Heart left ventricle (tissue), 16 donors: Measurements from ENCODE around the gene NLRP3. TPM values are rescaled to one million over a fixed set of nuclear protein-coding genes. Genes with fewer than 3 reads are reported as not detected.
A peak's percentile ranks its signal among the peaks of the same experiment; 100 is the strongest.

Experiments
- ATAC-seq, 4 donors: fragments of 200-7000 bp; cut with Tn5 transposase; one replicate each; pipeline ENCODE4 v1.9.1; 2020 to 2022; ENCODE audit warnings: moderate library complexity in 4 of 4, mild to moderate bottlenecking in 3 of 4, moderate number of reproducible peaks in 1 of 4
- DNase-seq, 5 donors: peaks; one replicate each; pipeline ENCODE4 v3.0.0-alpha.2; 2020
- H3K27ac ChIP-seq, 12 donors: fragments of 200-600 bp; sonication (generic) in 4 of 12; one replicate each; pipeline versions ENCODE4 v1.5.0 to v1.8.0; 2016 to 2022; ENCODE audit warnings: mild to moderate bottlenecking in 2 of 12
- H3K27me3 ChIP-seq, 9 donors: fragments of 200-600 bp; sonication (generic) in 2 of 9; one replicate each; pipeline versions ENCODE4 v1.5.1 to v1.8.0; 2016 to 2022; ENCODE audit warnings: mild to moderate bottlenecking in 3 of 9
- H3K36me3 ChIP-seq, 9 donors: fragments of 200-600 bp; sonication (generic) in 2 of 9; one replicate each; pipeline versions ENCODE4 v1.5.0 to v1.8.0; 2018 to 2022; ENCODE audit warnings: mild to moderate bottlenecking in 2 of 9
- H3K4me1 ChIP-seq, 12 donors: fragments of 200-600 bp; sonication (generic) in 4 of 12; one replicate each; pipeline versions ENCODE4 v1.5.0 to v1.8.0; 2016 to 2022; ENCODE audit warnings: mild to moderate bottlenecking in 3 of 12
- H3K4me3 ChIP-seq, 12 donors: fragments of 200-600 bp; sonication (generic) in 4 of 12; one replicate each; pipeline versions ENCODE4 v1.5.0 to v1.8.0; 2017 to 2022; ENCODE audit warnings: mild to moderate bottlenecking in 9 of 12, moderate library complexity in 4 of 12
- H3K9me3 ChIP-seq, 12 donors: fragments of 200-600 bp; sonication (generic) in 4 of 12; one replicate each; pipeline versions ENCODE4 v1.5.0 to v1.8.0; 2016 to 2022; ENCODE audit warnings: mild to moderate bottlenecking in 1 of 12
- POLR2A ChIP-seq, 2 donors: fragments of 450-650 bp; IDR thresholded peaks; one replicate each; pipeline ENCODE4 v1.6.1; 2017; ENCODE audit warnings: antibody characterized with exemption in 2 of 2, mild to moderate bottlenecking in 2 of 2, moderate library complexity in 2 of 2
- WGBS, 4 donors: extraction: QIAGEN DNeasy Blood & Tissue Kit in 2 of 4; methylation state at CpG; one replicate each; pipeline versions ENCODE4 v1.1.5 to v1.1.7; 2013 to 2018; 5-methylcytosine and 5-hydroxymethylcytosine counted together
- intact Hi-C, 10 donors: fragments of 100-400 bp; cut with DNase I; formaldehyde crosslinking; loops; one replicate each; pipeline versions ENCODE4 v1.11.1 to v1.14.2; 2022
- polyA plus RNA-seq, 2 donors: library from polyadenylated mRNA; stranded (reverse); fragments of 200-250 nt; gene quantifications; one replicate each; pipeline ENCODE4 v1.2.3, GENCODE V29; 2013
- total RNA-seq, 9 donors: library from RNA; depleted of rRNA in 2 of 9; stranded (reverse); fragments of >200 nt in 2 of 9; fragmentation: NEBNext Ultra II Directional in 3 of 9; extraction: Animal tissue kit (Norgen Biotek cat#: 25700) in 3 of 9; gene quantifications; one replicate each; pipeline versions ENCODE4 v1.1.0 to v1.2.4, GENCODE V29; 2016 to 2023
- TF ChIP-seq, protein P1 (sequence below), 12 donors: fragments of 200-600 bp; sonication (generic) in 4 of 12; IDR thresholded peaks; one replicate each; pipeline versions ENCODE4 v1.5.0 to v1.8.0; 2018 to 2022; ENCODE audit warnings: antibody characterized with exemption in 12 of 12, mild to moderate bottlenecking in 5 of 12
- donor health status: ischemic (EF 13 %, LVEDD 7.1; RV severe dilation, severe dysfunction).
- donor health status: healthy with polysubstance abuse.
- donor health status: DM: no; HTN: yes; CAD: no.
- donor health status: DM: no; HTN: no; CAD: no.
- donor health status: ischemic (EF 25% LVEDD 6.9; RV normal size, moderate dysfunction).
- donor health status: ischemic (EF 25% LVEDD 5.7; RV mildly dilated, moderate dysfunction).
- donor health status: healthy.
- donor health status: DM: yes; HTN: yes; CAD: no.
- donor health status: ischemic (EF 35%, LVEDD 5.7; RV mildly dilated, moderate dysfunction).
- donor health status: nonischemic (EF 11% LVEDD 7.7; RV severe dilation, severe dysfunction).
- donor health status: DM: yes; HTN: yes; CAD: no.
- donor health status: PGD.
- donor health status: ischemic (EF 29% LVEDD 5.4; RV normal size, mild dysfunction).
- donor health status: nonischemic (EF 23%, LVEDD 6.1; RV moderate dilation, normal function).

NLRP3 gene
- total and polyA plus RNA-seq, 11 donors, result 0.19 to 8.3 (median 0.60) TPM

DNA sequence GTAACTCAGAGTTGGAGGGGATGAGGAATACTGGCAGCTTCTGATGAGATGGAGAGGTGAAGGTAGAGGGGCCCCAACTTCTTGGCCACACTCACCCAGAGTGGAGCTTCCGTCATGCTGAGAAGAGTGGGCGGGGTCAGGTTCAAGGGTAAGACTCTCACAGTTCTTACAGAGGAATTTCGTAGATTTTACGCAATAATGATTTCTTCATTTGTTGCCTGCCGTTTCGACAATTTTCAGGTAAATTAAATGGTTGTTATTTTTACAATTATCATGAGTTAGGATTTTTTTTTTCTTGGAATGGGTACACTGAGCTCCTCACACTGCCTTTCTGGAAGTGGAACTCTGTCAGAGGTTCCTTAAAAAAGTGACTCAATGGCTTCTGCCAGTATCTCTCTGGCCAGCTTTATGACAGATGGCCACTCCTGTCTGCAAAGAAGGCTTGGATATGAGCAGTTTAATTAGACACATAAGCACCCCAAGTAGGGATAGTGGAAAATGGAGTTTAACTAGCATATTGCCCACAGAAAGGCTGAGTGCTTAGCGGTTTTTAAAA lies 13.8 kb upstream of the NLRP3 start:
- peak in 1 of 4 donors; percentile 50 for ATAC-seq
- Histone ChIP-seq H3K27me3 (no peaks in the 10 kb centered on the region), H3K4me3 (no peak overlapping the region), H3K36me3 (no peaks in the 10 kb centered on the region), H3K9me3 (no peaks in the 10 kb centered on the region), H3K4me1 (peaks cover 0 to 22% (median 0%) of the 10 kb centered on the region in 12 donors), H3K27ac (peak overlapping the region in 1 of 12 donors; percentile 13)
- TF ChIP-seq POLR2A (IDR thresholded peaks at IDR 0.05), result no peak
- TF ChIP-seq, protein P1, sequence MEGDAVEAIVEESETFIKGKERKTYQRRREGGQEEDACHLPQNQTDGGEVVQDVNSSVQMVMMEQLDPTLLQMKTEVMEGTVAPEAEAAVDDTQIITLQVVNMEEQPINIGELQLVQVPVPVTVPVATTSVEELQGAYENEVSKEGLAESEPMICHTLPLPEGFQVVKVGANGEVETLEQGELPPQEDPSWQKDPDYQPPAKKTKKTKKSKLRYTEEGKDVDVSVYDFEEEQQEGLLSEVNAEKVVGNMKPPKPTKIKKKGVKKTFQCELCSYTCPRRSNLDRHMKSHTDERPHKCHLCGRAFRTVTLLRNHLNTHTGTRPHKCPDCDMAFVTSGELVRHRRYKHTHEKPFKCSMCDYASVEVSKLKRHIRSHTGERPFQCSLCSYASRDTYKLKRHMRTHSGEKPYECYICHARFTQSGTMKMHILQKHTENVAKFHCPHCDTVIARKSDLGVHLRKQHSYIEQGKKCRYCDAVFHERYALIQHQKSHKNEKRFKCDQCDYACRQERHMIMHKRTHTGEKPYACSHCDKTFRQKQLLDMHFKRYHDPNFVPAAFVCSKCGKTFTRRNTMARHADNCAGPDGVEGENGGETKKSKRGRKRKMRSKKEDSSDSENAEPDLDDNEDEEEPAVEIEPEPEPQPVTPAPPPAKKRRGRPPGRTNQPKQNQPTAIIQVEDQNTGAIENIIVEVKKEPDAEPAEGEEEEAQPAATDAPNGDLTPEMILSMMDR (IDR thresholded peaks at IDR 0.05), result no peak
- intact Hi-C loops, result no loop called here
- WGBS, 4 donors, result 73 to 83% (median 80%) methylated on average over 7 of the region's 7 CpGs
- DNase-seq, result no peak

DNA sequence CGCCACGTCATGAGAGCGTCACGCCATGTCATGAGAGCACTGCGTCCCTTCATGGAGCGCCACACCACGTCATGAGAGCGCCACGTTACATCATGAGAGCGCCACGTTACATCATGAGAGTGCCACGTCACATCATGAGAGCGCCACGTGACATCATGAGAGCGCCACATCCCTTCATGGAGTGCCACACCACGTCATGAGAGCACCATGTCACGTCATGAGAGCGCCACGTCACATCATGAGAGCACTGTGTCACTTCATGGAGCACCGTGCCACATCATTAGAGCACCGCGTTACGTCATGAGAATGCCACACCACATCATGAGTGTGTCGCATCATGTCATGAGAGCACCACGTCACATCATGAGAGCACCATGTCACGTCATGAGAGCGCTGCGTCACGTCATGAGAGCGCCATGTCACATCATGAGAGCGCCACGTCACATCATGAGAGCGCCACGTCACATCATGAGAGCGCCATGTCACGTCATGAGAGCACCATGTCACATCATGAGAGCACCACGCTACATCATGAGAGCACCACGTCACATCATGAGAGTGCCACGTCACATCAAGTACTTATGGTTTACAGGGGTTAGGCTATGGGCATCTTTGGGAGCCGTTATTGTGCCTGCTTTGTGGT lies 9.8 kb upstream of the NLRP3 start:
- Histone ChIP-seq H3K27me3 (no peaks in the 10 kb centered on the region), H3K9me3 (no peaks in the 10 kb centered on the region), H3K27ac (no peak overlapping the region), H3K36me3 (no peaks in the 10 kb centered on the region), H3K4me3 (no peak overlapping the region), H3K4me1 (peaks cover 0 to 55% (median 0%) of the 10 kb centered on the region in 12 donors)
- intact Hi-C loops, result no loop called here
- ATAC-seq (no peak), DNase-seq (no peak)
- 86 to 95% (median 90%) methylated on average over 29 to 40 of the region's 40 CpGs for WGBS, 4 donors
- TF ChIP-seq, protein P1 (IDR thresholded peaks at IDR 0.05), result no peak
- TF ChIP-seq POLR2A (IDR thresholded peaks at IDR 0.05), result no peak

GRCh38 chr1:247407180-247407616 lies 8.8 kb upstream of the NLRP3 start:
- H3K4me1 ChIP-seq, result peaks cover 0 to 60% (median 0%) of the 10 kb centered on the region in 12 donors
- H3K36me3 ChIP-seq, result no peaks in the 10 kb centered on the region
- H3K27me3 ChIP-seq, result no peaks in the 10 kb centered on the region
- DNase-seq (peak in 3 of 5 donors; percentile 32 to 72 (median 42)), ATAC-seq (peak in 3 of 4 donors; percentile 50 to 63 (median 52))
- peak overlapping the region in 1 of 12 donors; percentile 80 for H3K27ac ChIP-seq
- TF ChIP-seq, protein P1 (IDR thresholded peaks at IDR 0.05), result no peak
- TF ChIP-seq POLR2A (IDR thresholded peaks at IDR 0.05), result no peak
- intact Hi-C loops, result no loop called here
- peak overlapping the region in 1 of 12 donors; percentile 15 for H3K4me3 ChIP-seq
- WGBS, 4 donors, result 44 to 60% (median 48%) methylated on average over 10 of the region's 10 CpGs
- no peaks in the 10 kb centered on the region for H3K9me3 ChIP-seq

DNA sequence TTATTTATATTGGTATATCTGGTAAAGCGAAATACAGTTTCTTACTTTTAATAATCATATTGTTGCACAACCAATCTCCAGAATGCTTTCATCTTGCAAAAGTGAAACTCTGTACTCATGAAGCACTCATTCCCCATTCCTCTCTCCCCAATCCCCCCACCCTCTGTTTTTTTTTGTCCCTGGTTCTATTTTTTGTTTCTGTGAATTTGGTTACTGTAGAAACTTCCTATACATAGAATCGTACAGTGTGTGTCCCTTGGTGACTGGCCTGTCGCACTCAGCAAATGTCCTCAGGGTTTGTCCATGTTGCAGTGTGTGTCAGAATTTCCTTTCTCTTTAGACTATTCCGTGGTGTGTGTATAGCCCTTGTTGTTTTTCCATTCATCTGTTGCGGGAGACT lies 7.9 kb upstream of the NLRP3 start:
- H3K4me1 ChIP-seq, result peaks cover 0 to 51% (median 0%) of the 10 kb centered on the region in 12 donors
- H3K27ac ChIP-seq, result peak overlapping the region in 1 of 12 donors; percentile 80
- H3K27me3 ChIP-seq, result no peaks in the 10 kb centered on the region
- H3K36me3 ChIP-seq, result no peaks in the 10 kb centered on the region
- no peak for TF ChIP-seq POLR2A (IDR thresholded peaks at IDR 0.05)
- TF ChIP-seq, protein P1 (IDR thresholded peaks at IDR 0.05), result no peak
- intact Hi-C loops, result no loop called here
- 47 to 75% (median 69%) methylated on average over 5 of the region's 5 CpGs for WGBS, 4 donors
- peak overlapping the region in 1 of 12 donors; percentile 15 for H3K4me3 ChIP-seq
- ATAC-seq (peak in 2 of 4 donors; percentile 24 to 45), DNase-seq (no peak)
- H3K9me3 ChIP-seq, result no peaks in the 10 kb centered on the region
